Forelimb muscle (tissue), 1 donor: ENCODE results near the gene ATP10A. TPM values are rescaled to one million over a fixed set of nuclear protein-coding genes. Genes with fewer than 3 reads are reported as not detected.

Experiments
- DNase-seq: peaks from one replicate; pipeline ENCODE4 v3.0.0-alpha.2; 2013; ENCODE audit warnings: low read depth
- polyA plus RNA-seq: library from polyadenylated mRNA; unstranded; fragments of 120-200 nt; gene quantifications from one replicate; pipeline ENCODE4 v1.2.1, GENCODE V29; 2013; ENCODE audit not compliant: insufficient read length

The ATP10A gene
- polyA plus RNA-seq, 1 donor: 2.9 TPM

- no peak for DNase-seq
Measured at GRCh38 chr15:25679964-25680685, 183.0 kb downstream of the ATP10A start.

GRCh38 chr15:25679492-25679891 lies 183.6 kb downstream of the ATP10A start:
- DNase-seq: no peak

- no peak for DNase-seq
Measured at GRCh38 chr15:25678500-25678855, 184.6 kb downstream of the ATP10A start.

DNA sequence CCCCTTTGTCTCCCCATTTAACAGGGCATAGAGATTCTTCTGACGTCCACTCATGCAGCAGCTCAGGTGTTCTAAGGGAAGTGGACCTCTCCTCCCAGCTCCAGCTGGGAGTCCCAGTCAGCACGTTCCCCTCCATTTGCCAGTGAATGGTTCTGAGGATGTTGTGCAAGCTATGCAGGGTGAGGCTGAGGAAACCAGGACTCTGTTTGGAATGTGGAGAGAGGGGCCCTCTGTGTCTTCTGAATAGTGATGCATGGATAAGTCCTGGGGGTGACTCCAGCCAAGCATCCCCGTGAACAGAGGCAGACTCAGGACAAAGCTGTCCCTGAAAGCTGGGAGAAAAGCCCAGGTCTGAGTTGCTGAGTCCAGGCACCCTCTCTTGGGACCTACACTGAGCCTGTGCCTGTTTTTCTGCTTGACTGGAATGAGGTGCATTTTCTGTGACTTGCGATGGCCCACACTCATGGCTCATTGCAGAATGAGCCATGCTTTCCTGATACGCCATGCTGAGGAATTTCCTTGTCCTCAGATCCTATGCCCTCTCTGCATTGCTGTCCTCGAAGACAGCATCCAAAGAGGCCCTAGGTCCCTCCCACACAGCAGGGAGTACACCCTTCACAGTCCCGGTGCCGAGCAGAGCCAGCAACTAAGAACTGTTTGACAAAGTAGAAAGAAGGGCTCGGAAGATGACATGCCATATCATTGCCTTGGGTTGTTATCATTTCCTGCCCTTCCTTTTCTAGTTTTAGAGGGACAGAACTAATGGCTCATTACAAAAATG lies 185.2 kb downstream of the ATP10A start:
- DNase-seq: no peak

DNA sequence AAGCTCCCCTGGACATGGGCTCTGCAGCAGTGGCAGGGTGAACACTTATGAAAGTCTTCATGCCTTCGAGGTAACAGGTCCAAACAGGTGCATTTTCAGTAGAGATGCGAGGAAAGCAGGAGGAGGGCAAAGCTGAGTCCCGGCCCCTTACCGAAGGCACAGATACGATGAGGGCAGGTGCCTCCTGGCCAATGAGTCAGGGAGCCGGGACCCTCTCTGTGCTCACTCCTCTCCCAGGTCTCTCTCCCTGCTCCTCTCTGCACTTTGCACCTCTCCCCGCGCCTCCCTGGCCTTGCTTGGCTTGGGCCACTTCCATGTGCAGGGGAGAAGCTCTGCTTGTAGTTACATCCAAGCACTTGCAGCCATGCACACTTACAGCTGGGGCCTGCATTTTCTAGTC lies 187.1 kb downstream of the ATP10A start:
- DNase-seq: no peak

- DNase-seq: no peak
Measured at GRCh38 chr15:25675396-25675795, 187.7 kb downstream of the ATP10A start.

- DNase-seq: no peak
Measured at GRCh38 chr15:25674913-25675312, 188.2 kb downstream of the ATP10A start.

DNA sequence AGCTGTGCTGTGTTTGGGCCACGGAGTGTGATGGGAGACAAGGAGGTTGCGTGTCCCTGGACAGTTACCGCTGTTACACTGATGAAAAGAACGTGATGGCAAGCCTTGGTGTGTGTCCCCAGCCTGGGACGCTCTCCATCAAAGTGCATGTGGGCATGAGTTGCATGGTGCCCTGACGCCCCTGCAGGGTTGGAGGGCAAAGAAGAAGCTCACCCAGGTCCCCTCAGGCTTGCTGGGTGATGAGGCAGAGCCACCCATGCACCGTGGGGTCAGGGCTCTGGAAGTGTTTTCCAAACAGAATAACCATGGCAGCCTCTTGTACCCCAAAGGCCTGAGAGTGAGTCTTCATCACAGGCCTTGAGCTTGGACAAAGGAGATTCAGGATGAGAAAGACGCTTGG lies 189.2 kb downstream of the ATP10A start:
- no peak for DNase-seq

- no peak for DNase-seq
Measured at GRCh38 chr15:25673351-25673750, 189.8 kb downstream of the ATP10A start.

DNA sequence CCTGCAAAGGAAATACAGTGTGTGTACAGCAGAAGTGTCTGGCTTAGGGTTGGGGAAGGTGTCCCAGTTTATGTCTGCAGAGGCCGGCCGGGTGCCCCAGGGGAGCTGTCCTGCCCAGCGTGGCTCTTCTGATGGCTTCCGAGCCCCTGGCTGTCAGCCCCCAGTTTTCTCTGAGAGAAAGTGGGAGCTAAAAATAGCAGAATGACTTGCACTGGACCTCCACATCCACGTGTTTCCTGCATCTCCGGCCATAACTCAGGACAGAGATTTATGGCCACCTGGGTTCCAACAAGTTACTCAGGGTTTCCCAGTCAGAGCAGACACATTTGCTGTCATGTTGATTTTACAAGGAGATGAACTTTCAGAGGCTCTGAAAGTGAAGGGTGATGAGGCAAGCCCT lies 192.0 kb downstream of the ATP10A start:
- peak; percentile 29 for DNase-seq

- no peak for DNase-seq
Measured at GRCh38 chr15:25670621-25671020, 192.5 kb downstream of the ATP10A start.

GRCh38 chr15:25670025-25670554 lies 193.0 kb downstream of the ATP10A start:
- peak; percentile 26 for DNase-seq

- no peak for DNase-seq
Measured at GRCh38 chr15:25668901-25669300, 194.2 kb downstream of the ATP10A start.

GRCh38 chr15:25668236-25668795 lies 194.8 kb downstream of the ATP10A start:
- DNase-seq: no peak

DNA sequence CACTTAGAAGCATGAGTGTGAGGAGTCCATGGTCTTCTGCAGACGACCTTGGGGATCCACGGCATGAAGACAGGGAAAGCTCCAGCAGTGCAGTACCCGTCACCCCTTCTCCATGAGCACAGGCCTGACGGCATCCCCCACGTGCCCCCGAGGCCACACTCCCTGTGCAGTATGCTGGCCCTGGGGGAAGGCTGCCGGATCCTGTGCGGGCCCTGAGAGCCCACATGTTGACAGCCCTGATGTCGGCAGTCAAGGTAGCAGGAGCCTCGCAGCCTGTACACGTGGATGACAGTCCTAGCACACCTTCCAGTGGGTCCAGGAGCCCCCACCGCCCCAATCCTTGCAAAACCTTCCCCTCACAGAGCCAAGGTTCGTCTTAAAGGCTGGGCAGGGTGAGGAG lies 195.3 kb downstream of the ATP10A start:
- DNase-seq: no peak

DNA sequence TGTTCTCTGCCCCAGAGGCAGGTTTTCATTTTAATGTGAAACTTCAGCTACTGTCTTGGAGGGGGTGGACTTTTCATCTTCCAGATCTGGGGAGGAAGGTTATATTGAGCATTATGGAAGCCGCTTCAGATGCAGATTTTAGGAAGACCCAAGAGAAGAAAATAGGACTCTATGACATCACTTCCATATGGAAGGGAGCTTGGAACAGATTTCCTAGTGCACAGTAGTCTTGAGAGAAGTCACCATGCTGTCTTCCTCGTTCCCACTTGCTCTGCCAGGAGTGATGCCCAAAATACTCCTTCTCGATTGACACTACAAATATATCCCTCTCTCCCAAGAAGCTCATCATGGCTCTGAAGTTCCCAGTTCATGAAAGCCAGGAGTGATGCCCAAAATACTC lies 197.2 kb downstream of the ATP10A start:
- DNase-seq: no peak

DNA sequence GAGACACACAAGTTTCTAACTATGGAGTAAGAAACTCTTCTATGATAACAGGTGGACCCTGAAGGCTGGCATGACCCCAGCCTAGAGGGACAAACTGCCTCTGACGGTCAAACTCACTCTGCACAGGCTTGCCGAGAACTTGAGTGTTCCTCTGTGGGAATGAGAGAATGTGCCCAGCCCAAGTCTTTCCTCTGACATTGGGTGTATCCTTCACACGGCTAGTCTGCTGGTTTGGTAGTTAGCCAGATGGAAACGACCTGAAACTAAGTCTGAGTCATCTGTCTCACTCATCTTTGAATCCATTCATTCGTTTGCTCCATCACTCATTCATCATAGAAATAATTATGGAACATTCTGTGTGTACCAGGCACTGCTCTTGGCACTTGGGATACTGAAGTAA lies 198.4 kb downstream of the ATP10A start:
- DNase-seq: no peak

DNA sequence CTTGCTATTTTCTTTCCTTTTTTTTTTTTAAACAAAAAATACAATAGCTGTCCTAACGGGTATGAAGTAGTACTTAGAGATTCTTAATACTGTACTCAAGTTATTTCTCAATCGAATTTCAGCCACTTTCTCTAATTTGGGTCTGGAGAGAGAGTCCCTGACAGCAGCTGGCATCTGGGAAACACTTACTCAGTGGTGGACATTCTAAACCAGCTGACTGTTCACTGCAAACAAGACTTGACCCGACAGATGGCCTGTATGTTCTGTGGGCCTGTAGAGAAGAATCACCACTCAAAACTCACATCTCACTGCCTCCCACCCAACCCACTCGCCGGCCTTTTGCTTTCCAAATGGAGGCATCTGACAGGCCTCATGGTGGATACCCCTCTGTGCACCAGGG lies 199.6 kb downstream of the ATP10A start:
- DNase-seq: no peak

DNA sequence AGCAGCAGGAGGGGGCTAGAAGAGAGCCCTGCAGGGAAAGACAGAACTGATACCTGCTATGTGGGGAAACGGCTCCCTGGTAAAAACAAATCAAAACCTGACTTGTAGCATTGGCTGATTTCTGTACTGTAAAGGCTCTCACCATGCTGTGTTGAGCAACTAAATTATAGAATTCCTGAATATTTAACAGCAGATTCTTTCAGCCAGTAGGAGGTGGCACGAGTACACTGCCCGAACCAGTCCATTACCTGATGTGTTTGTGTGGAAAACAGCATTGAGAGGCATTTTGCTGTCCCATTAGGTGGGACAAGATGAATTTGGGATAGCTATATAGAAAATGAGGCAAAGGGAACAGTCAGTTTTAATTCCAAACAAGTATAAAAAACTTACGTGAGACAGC lies 201.2 kb downstream of the ATP10A start:
- no peak for DNase-seq

- DNase-seq: no peak
Measured at GRCh38 chr15:25659251-25659650, 203.9 kb downstream of the ATP10A start.

DNA sequence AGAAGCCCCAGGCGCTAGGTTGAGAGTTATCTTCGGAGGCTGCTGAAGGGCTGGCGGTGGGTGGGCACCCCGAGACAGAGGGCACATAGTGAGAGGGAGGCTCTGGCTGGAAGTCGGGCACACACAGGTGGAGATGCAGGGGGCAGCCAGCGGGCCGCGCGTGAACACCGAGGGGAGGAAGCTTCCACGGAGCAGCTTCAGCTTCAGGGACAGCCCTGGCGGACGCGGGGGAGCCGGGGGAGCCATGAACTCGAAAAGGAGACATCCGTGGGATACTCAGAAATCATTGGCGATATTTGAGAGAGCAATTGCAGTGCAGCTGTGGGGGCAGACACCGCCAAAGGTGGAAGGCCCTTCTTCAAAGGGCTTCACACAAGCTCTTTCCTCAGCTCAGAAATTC lies 204.6 kb downstream of the ATP10A start:
- no peak for DNase-seq

DNA sequence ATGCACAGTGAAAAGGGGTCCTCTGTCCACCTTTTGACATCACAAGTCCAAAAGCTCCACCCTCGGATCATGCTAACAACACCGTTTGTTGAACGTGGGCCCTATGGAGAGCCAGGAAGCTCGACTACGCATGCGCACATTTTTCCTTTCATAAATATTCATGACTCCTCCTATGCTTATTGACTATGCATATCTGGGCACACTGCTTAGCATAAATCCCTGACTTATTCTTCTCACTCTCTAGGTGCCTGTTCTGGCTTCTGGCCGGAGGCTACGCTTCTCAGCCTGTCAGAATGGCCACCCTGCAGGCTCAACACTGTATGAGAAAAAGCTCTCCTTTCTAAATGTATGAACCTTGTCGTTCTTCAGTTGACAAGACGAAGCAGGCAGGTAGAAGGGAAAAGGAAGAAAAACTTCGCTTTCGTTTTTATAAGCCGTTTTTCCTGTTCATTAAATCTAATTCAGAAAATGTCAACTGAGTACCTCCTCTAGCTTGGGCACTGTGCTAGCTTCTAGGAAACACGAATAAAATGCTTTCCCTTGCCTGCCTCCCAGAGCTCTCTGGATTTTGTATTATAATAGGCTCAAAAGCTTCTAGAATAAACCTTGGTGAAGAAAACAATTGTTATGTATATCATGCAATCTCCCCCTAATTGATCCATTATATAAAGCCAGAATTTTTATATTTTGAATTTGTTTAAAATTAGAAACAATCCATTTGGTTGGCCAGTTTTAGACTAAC lies 207.7 kb downstream of the ATP10A start:
- DNase-seq: no peak
